LNCaP clone FGC (cell line): ENCODE results near the gene CFAP54.
A peak's percentile ranks its signal among the peaks of the same experiment; 100 is the strongest.

Source experiments
- DNase-seq: peaks from one replicate; pipeline ENCODE4 v3.0.0-alpha.2; 2011; ENCODE audit warnings: low read depth
- H3K4me3 ChIP-seq: 2 replicates; pipeline ENCODE4 v1.5.1; 2011; ENCODE audit warnings: mild to moderate bottlenecking, low read depth, low read length, control low read depth
- TF ChIP-seq, protein P1 (sequence below): IDR thresholded peaks from 2 replicates; pipeline ENCODE4 v1.5.1; 2012; ENCODE audit warnings: mild to moderate bottlenecking; ENCODE audit not compliant: control insufficient read depth, insufficient read depth; ENCODE audit errors: extremely low read depth

CFAP54 gene

DNA sequence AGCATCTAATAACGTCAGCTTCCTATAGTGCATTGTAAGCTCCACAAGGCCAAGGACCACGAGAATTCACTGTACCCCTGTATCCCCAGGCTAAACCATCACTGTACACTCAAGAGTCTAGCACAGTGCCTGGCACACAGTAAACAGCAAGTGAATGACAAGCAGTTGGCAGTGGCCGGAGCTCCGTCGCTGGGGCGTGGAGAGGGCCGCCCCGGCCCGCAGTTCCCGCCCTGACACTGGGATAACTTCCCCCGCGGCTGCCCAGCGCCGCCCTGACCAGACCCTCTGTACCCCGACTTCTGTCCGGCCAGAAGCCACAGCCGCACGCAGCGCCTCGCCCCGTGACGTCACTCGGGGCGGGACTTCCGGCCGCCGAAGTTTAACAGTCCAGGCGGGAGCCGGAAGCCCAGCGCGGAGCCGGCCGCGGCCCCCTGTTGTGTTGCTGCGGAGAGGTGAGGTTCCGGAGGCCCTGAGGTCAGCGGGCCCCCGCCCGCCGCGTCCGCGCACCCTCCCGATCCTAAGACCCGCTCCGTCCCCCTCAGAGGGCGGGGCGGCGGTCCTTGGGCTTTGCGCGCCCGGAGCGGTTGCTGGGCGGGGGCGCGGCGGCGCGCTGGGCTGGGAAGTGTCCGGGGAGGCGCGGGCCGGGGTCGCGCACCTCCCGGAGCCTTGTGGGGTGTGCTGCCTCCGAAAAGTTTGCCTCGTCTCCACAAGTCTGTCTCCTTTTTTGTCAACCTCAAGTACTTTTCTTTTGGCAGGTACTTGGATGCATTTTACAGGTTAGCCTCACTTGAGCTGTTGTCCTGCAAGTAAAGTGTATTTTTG is 417.7 kb downstream of the CFAP54 start, which contains the start of gene NEDD1:
Gene NEDD1 (plus strand): TSS at position 409 of the 822 bp plus-strand sequence. CDS start 2,503 bp downstream, outside the sequence.
- TF ChIP-seq, protein P1, sequence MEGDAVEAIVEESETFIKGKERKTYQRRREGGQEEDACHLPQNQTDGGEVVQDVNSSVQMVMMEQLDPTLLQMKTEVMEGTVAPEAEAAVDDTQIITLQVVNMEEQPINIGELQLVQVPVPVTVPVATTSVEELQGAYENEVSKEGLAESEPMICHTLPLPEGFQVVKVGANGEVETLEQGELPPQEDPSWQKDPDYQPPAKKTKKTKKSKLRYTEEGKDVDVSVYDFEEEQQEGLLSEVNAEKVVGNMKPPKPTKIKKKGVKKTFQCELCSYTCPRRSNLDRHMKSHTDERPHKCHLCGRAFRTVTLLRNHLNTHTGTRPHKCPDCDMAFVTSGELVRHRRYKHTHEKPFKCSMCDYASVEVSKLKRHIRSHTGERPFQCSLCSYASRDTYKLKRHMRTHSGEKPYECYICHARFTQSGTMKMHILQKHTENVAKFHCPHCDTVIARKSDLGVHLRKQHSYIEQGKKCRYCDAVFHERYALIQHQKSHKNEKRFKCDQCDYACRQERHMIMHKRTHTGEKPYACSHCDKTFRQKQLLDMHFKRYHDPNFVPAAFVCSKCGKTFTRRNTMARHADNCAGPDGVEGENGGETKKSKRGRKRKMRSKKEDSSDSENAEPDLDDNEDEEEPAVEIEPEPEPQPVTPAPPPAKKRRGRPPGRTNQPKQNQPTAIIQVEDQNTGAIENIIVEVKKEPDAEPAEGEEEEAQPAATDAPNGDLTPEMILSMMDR = no peak
- H3K4me3 ChIP-seq = peak within 1 kb of the TSS; percentile 59
- no peak for DNase-seq

DNA sequence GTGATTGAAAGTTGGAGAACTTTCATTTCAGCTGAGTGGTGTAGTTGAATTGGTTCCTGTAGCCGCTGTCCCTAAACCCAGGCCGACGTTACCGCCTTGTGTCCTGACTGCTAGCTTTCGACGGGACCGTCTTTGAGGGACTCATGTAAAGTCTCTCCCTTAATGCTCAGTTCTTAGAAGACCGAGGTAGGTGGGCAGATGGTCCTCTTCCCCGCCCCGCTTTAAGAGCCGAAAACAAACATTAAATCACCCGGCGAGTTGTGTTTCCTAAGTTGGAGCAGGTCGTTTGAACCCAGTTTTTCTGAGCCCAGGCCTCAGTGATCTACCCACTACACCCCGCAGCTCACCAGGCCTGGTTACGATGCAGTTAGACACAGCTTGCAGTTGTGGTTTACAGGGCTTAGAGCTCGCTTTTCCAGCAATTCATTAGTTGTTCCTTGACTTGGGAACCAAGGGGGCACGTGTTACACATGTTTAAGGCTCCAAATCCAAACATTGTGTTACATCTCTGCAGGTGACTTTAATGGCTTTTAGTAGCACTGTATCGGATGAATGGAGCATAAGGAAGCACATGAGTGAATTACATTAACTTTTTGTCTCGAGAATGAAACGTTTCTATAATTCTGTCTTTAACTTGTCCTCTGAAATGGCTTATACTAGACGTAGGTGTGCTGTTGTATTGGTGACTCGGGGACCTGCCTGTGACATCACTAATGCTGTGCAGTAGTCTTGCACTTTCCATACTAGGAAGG is 418.5 kb downstream of the CFAP54 start:
- TF ChIP-seq, protein P1 = no peak
- DNase-seq = no peak
- peak overlapping the region; percentile 59 for H3K4me3 ChIP-seq

DNA sequence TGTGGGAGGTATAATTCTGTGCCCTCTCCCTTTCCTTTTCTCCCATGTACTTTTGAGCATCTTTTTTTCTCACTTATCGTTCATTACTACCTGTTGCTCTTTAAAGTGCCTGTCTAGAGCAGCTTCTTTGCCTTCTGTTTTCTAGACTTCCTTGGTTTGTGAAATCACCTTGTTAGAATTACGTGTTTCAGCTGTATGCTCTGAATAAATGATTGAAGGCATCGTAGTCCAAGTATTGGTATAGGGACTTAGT is 419.0 kb downstream of the CFAP54 start:
- DNase-seq = no peak
- H3K4me3 ChIP-seq = peak overlapping the region; percentile 59
- TF ChIP-seq, protein P1 = no peak

DNA sequence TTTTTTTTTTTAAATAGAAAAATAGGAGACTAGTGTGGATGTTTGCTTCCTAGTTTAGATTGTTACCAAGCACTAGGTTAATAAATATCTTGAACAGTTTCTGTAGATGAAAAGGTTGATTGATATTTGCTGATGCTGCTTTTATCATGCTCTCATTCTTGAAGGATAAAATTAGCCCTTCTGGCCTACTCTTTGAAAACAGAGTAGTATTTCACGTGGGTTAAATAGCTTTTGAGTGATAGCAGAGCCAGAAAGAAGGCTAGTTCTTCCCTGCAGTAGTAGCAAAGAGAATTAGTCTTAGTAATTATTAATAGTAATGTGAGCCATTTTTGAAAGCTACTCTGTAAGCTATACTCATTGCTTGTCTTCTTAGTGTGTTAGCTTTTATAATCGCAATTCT is 422.9 kb downstream of the CFAP54 start:
- no peak for DNase-seq
- no peak overlapping the region for H3K4me3 ChIP-seq
- TF ChIP-seq, protein P1 = no peak

DNA sequence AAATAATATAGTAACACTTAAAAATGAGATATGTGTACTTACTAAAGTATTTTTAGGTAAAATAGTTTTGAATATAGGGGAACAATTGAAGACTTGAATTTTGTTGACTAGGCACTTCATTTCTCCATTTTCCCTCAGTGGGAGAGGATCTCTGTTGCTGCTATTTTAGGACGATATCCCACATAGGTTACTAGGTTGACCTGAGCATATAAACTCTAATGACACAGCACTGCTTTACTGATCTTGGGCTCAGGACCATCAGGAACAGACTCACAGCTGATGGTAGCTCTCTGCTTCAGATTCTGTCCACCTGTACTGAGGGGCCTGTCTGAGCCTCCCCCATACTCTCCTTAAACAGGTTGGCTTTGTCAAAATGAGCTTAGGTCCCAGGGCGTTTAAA is 423.6 kb downstream of the CFAP54 start:
- TF ChIP-seq, protein P1 = no peak
- H3K4me3 ChIP-seq = no peak overlapping the region
- no peak for DNase-seq

DNA sequence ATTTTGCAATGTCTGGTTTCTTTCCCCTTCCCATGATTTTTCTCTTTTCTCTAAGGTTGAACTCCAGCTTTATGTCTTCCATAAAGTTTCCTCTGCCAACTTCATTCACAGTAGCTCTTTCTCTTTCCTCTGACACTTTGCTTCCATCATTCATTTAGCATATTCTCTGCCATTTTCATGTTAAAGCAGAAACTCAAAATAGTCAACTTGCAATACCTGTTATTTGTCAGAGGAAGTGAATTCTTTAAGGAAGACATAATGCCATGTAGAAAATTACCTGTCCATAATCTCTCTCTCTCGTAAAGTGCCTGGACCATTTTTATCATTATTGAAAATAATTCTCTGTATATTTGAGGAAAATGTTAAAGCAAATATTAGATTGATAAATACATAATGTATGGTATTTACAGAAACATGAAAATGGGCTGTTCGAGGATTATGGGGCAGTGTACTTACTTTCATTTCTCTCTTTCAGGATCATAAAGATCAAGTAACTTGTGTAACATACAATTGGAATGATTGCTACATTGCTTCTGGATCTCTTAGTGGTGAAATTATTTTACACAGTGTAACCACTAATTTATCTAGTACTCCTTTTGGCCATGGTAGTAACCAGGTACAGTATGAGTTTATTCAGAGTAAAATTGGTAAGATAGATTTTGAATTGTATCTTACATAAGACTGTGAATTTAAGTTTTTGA is 430.3 kb downstream of the CFAP54 start:
- TF ChIP-seq, protein P1 = no peak
- H3K4me3 ChIP-seq = no peak overlapping the region

More for the DNA sequence above, 430.3 kb downstream of the CFAP54 start:
- no peak for DNase-seq
